Mononuclear cell (primary cell): ENCODE results near the gene GABRR3. TPM values are rescaled to one million over a fixed set of nuclear protein-coding genes. Genes with fewer than 3 reads are reported as not detected.

ENCODE experiments used
- H3K27me3 ChIP-seq: 2 replicates; pipeline ENCODE4 v1.6.0; 2011; ENCODE audit warnings: low read length, control low read depth; ENCODE audit not compliant: insufficient read depth
- H3K4me1 ChIP-seq: 2 replicates; pipeline ENCODE4 v1.5.1; 2011; ENCODE audit warnings: mild to moderate bottlenecking, low read length, control low read depth; ENCODE audit not compliant: insufficient read depth
- H3K4me3 ChIP-seq: 2 replicates; pipeline ENCODE4 v1.5.1; 2011; ENCODE audit warnings: mild to moderate bottlenecking, low read length, moderate library complexity
- H3K9me3 ChIP-seq: 2 replicates; pipeline ENCODE4 v1.5.1; 2011; ENCODE audit warnings: low read depth, mild to moderate bottlenecking, control low read depth, low read length
- total RNA-seq: library from RNA; depleted of rRNA; stranded (reverse); fragments of >200 nt; gene quantifications from one replicate; pipeline ENCODE4 v1.2.3, GENCODE V29; 2012

The GABRR3 gene
- total RNA-seq, 1 donor: under 0.01 TPM

DNA sequence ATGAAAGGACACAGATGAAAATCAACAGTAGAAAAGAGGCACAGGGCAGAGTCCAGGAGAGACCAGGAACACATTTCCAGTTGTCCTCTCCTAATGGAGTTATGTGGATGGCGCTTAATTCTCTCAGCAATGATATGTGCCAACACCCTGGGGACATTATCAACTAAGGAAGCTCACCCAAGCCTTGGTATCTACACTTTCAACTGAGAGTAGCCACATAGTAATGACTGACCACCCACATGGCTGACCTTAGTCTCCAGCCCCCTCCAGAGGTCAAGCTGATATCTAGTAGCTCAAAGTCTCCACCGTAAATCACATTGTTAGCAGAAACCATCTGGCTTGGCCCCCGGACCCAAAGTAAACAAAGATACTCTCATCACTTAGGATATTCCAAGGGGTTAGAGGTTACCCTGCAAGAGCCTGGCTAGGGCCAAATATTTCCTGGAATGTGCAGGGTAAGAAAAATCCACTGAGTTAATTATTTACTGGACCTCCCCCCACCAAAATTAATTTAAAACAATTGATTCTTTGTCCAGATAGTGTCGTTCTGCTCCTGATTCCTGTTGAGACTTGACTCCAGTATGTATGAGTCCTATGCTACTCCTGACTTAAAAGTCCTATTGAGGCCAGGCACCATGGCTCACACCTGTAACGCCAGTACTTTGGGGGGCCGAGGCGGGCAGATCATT lies 24.8 kb downstream of the GABRR3 start:
- no peaks in the 10 kb centered on the region for H3K27me3 ChIP-seq
- H3K4me1 ChIP-seq: peaks cover 7% of the 10 kb centered on the region
- no peak overlapping the region for H3K4me3 ChIP-seq
- no peaks in the 10 kb centered on the region for H3K9me3 ChIP-seq

DNA sequence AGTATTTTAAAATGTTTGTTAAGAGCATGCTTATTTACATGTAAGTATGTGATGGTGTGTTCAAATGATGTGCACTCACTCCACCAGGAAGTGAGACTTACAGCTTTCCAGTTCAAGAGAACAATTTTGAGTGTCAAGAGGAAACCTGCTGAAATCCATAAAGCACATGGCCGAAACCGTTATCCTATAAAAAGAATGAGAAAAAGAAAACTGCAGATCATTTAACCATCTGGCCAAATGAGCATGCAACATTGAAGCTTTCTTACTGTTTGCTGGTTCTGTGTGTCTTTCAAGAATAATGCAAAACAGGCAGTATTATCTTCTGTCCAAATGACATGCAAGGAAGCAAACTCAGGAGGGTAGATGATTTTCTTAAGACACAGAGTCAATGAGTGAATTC lies 26.3 kb downstream of the GABRR3 start:
- H3K4me3 ChIP-seq: no peak overlapping the region
- no peaks in the 10 kb centered on the region for H3K27me3 ChIP-seq
- H3K9me3 ChIP-seq: no peaks in the 10 kb centered on the region

DNA sequence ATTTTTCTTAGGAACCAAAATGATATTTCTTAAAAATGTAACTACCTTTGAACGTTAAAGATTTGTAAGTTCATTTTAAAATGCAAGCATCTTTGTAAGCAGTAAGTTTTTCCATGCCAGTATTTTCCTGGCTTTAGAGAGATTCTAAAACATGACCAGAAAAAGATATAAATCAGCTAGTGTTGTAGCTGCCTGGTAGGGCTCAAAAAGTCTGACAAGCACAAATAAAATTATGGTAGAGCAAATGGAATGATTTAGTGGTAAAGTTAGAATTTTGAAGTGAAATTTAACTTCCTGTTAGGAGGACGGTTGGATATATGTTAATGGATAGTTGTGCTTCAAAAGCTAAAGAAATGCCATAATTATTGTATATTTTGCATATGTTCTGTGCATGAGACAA lies 29.7 kb downstream of the GABRR3 start:
- no peak overlapping the region for H3K4me3 ChIP-seq
- peaks cover 4% of the 10 kb centered on the region for H3K4me1 ChIP-seq
- H3K27me3 ChIP-seq: no peaks in the 10 kb centered on the region
- H3K9me3 ChIP-seq: no peaks in the 10 kb centered on the region

More for the DNA sequence above, 26.3 kb downstream of the GABRR3 start:
- H3K4me1 ChIP-seq: peaks cover 4% of the 10 kb centered on the region

DNA sequence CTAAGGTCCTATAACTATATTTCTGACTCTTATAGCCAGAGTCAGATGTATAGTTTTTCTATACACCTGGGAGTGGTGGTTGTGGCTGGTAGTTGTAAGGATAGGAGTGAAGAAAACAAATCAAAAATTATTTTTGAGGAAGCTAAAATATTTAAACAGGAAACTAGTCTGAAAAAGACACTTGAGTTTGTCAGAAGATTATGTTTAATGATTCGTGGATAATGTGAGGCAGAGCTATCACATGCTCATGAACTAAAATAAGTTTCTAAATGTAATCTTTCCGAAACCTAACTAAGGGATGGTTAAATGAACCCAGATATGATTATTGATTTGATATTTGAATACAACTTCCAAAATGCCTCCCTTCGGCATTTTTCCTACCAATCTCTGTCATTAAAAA lies 30.4 kb downstream of the GABRR3 start:
- no peaks in the 10 kb centered on the region for H3K27me3 ChIP-seq
- no peaks in the 10 kb centered on the region for H3K9me3 ChIP-seq
- H3K4me1 ChIP-seq: peaks cover 4% of the 10 kb centered on the region
- H3K4me3 ChIP-seq: no peak overlapping the region

DNA sequence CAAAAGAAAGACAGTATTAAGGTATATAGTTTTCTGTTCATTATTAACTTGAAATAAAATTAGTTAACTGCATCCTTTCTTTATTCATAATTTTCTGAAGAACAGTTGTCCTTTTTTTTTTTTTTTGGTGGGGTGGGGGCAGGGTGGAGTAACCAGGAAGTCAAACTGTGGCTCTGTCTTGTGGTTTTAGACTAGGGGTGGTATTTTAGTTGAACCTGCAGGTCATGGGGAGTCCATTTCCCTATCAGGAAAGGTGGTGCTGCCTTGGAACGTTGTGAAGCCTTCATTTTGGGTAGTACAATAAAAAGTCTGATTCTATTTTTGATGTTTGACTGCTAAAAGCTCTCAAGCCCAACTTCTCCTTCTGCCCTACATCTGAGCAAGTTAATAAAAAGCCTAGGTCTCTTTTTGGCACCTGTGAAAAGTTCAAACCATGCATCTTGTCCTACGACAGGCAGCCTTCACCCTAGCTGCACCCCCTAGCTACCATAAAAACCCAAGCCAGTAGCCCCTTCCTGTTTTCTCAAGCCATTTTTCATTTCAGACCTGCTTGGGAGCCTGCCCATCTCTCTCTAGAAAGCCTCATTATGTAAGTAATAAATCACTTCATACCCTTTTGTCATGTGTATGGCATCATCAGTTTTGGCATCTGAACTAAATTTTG lies 31.7 kb downstream of the GABRR3 start:
- Histone ChIP-seq H3K9me3 (no peaks in the 10 kb centered on the region), H3K4me1 (peaks cover 4% of the 10 kb centered on the region), H3K27me3 (no peaks in the 10 kb centered on the region), H3K4me3 (no peak overlapping the region)

DNA sequence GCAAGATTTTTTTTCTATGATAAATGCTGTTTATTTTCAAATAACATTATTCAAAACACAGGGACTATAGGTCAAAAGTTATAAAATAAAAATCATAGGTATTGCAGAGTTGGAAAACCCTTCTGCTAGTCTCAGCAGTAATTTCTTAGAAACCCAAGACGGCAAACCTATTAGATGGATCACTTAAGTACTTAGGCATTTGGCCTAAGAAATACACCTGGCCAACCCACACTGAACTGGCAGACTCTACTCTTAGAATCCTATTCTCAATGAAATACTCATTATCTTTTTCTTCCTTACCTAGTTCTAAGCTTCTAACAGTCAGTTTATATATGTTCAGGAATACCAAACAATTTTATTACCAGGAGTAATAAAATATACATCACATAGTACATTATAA lies 32.4 kb downstream of the GABRR3 start:
- peaks cover 4% of the 10 kb centered on the region for H3K4me1 ChIP-seq
- no peaks in the 10 kb centered on the region for H3K9me3 ChIP-seq
- H3K4me3 ChIP-seq: no peak overlapping the region
- no peaks in the 10 kb centered on the region for H3K27me3 ChIP-seq

DNA sequence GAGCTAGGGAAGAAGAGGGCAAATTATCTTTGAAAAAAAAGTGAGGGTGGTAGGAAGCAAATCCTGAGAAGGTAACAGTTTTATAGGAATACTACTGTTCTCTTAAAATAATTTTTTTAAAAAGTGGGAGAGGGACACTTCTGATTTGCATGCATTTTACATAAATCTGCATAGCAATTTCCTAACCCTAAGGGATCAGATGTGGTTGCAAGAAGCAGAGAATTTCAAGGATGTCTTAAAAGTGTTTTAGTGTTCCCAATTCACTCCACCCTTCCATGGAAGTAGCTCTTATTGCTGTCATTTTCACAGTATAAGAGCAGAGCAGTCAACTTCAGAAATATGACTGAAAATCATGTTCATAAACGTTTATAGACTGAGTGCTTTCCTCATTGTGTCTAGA lies 35.1 kb downstream of the GABRR3 start:
- Histone ChIP-seq H3K9me3 (no peaks in the 10 kb centered on the region), H3K4me3 (no peak overlapping the region), H3K4me1 (peaks cover 4% of the 10 kb centered on the region), H3K27me3 (no peaks in the 10 kb centered on the region)

DNA sequence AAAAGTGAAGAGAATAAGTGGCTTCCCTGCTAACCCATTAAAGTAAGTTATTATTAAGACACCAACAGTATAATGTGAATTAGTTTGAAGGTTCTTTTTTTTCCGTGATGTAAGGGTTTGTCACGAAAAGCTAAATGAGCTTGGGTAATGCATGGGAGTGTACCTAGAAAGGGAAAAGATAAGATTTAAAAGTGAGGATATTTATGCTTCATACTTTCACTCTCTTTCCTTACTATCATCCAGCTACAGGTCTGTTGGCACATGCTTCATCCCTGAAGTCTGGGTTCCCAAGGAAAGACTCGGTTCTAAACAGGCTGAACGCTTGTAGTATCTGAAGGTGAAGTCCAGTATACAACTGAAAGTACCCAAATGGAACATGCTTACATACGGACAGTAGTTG lies 36.0 kb downstream of the GABRR3 start:
- H3K9me3 ChIP-seq: no peaks in the 10 kb centered on the region
- no peak overlapping the region for H3K4me3 ChIP-seq
- no peaks in the 10 kb centered on the region for H3K27me3 ChIP-seq

DNA sequence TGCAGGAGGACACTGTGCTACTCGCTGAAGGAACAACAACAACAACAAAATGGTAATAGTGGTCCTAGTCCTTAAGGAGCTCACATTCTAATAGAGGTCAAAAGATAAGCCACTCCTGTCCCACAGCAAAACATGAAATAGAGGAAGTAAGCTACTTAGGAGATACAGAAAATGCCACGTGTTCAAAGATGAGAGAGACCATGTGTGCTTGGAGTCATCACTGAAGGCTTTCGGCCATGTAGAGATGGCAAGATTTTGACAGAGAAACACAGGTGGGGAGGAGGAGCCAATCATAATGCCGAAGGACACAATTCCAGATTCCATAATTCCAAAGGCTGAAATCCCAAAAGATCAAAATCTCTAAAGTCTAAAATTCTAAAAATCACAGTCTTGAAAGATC lies 38.1 kb downstream of the GABRR3 start:
- no peaks in the 10 kb centered on the region for H3K4me1 ChIP-seq
- no peak overlapping the region for H3K4me3 ChIP-seq
- no peaks in the 10 kb centered on the region for H3K9me3 ChIP-seq

More for the DNA sequence above, 36.0 kb downstream of the GABRR3 start:
- peaks cover 4% of the 10 kb centered on the region for H3K4me1 ChIP-seq

DNA sequence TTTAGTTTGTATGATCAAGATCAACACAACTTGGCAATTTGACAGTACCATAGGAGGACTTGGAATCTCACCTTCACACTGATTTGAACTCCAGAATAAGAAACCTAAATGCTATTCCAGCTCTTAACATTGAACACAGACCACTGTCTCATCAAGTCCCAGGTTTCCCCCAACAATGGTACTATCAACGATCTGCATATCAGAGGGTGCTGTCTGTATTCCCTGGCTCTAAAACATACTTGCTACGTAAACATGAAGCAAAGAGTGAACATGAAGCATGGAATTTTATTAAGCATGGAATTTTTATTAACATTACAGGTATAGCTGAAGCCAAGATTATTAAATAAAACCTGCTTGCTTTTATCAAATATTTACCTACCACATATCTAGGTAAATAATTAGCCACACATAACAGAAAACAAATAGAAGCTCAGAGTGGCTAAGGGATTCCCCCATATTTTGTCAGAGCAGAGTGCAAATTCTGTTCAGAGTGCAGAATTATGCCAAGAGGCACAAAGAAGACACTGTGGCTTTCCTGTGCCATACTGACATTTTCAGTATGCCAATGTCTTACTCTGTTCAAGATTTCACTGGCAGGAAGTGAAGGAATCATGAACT lies 40.7 kb downstream of the GABRR3 start:
- Histone ChIP-seq H3K9me3 (no peaks in the 10 kb centered on the region), H3K27me3 (no peaks in the 10 kb centered on the region), H3K4me1 (no peaks in the 10 kb centered on the region), H3K4me3 (no peak overlapping the region)

More for the DNA sequence above, 38.1 kb downstream of the GABRR3 start:
- H3K27me3 ChIP-seq: no peaks in the 10 kb centered on the region

DNA sequence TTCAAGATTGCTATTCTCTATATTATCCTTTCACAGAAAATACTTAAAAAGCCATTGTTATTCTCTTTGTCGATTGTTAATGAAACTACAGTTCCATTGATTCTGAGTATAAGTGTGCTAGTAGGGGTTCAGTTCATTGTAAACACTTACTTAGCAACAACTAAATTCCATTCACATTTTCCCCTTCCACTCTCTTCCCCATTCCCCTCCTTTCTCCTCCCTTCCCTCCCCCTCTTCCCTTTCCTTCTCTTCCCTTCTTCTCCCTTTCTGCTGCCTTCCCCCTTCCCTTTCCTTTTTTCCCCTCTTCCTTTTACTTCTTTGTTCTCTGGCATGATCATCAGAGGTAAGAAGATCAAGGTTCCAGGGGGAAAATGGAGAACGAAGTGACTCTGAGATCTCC lies 41.6 kb downstream of the GABRR3 start:
- Histone ChIP-seq H3K4me1 (no peaks in the 10 kb centered on the region), H3K4me3 (no peak overlapping the region), H3K27me3 (no peaks in the 10 kb centered on the region), H3K9me3 (no peaks in the 10 kb centered on the region)

DNA sequence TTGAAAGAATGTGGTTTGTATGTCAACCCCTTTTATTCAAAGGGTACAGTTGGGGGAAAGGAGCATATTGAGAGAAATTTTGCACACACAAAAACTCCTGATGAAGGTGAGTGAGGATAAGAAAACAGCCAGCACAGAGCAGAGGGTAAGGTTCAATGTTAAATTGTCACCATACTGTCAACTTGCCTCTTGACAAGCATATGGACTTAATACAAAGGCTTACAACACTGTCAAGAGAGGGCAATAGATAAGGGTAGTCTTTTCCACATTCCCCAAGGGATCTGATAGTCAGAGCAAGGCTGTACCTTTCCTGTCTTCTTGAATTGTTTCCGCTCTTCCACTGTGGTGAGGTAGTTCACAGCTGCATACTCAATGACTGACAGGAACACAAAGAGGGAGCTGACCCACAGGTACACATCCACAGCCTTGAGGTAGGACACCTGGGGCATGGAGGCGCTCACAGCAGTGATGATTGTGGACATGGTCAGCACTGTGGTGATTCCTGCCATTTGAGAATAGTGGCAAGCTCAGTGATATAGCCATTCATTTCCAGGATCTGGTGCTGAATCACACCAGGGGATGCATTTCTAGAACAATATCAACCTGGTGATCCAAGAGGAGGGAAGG lies 42.5 kb downstream of the GABRR3 start:
- Histone ChIP-seq H3K4me3 (no peak overlapping the region), H3K9me3 (no peaks in the 10 kb centered on the region), H3K4me1 (no peaks in the 10 kb centered on the region), H3K27me3 (no peaks in the 10 kb centered on the region)

DNA sequence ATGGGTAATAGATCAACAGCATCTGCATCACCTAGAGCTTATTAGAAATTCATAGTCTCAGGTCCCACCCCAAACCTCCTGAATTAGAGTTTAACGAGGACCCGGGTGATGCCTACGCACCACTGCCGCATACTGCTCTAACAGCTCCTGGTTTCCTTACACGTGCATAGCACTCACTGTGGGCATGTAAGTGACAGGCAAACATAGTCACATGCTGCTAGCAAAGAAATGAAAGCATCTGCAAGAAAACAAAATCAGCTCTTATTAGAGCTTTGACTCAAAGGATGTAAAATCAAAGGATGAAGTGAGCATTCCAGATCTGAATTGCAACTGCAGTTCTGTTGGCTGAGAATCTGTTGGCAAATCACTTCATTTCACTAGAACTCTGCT lies 43.8 kb downstream of the GABRR3 start:
- H3K4me3 ChIP-seq: no peak overlapping the region
- H3K4me1 ChIP-seq: no peaks in the 10 kb centered on the region
- H3K27me3 ChIP-seq: no peaks in the 10 kb centered on the region
- H3K9me3 ChIP-seq: no peaks in the 10 kb centered on the region

DNA sequence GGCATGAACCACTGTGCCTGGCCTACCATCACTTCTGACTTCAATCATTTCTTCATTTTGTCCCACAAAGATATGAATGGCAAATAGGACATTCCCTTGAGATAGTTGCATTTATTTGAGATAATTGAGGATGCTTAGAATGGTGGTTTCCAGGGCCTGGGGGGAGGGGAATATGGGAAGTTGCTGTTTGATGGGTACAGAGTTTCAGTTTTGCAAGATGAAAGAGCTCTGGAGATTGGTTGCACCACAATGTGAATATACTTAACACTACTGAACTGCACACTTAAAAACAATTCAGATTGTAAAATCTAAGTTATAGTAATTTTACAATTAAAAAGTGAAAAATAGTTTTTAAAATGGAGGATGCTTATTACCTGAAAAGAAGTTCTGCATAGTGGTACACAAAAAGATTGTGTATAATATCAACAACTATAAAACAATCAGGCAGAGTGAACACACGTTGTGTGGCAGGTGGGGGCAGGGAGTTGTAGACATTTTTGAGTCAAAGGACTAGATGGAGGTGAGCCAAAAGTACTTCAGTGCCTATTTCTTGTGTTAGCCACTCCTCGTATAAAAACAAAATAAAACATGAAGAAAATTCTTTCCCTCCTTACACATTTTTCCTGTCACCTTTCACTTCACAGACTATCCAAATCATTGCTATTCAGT lies 44.4 kb downstream of the GABRR3 start:
- H3K9me3 ChIP-seq: no peaks in the 10 kb centered on the region
- H3K4me1 ChIP-seq: no peaks in the 10 kb centered on the region
- no peaks in the 10 kb centered on the region for H3K27me3 ChIP-seq
- no peak overlapping the region for H3K4me3 ChIP-seq
